ENCODE results near the gene LINGO1.
A peak's percentile ranks its signal among the peaks of the same experiment; 100 is the strongest.

The LINGO1 gene

DNA sequence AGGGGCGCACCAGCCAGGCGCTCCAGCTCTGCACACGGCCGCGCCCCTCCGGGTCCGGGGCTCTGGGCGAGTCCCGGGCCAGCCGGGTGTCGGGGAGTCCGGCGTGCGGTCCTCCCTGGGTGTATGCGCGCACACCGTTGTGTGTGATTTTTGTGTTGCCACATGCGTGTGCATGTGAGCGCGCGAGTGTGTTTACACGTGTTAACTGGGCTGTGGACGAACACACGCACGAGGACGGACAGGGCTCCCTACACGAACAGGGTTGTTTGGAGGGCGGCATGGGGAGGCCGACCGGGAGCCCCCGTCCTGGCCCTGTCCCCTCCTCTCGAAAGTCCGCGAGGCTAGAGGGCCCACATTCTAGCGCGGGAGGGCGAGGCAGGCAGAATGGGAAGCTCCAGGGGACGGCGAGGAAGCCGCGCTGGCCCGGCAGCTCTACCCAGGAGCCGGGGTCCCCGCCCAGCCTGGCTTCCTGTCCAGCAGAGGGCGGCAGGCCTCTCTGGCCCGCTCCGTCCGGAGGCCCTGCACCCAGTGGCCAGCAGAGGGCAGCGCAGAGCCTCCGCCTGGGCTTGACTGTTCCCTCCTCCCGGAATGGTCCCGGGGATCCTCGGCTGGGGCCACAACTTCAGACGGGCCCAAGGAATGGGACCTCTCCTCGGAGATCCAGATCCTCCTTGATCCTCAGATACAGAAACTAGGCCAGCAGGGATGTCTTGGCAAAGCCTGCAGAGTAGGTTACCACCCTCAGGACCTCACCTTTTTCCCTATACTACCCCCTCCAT is 611 bp upstream of the LINGO1 start:
- Mint-ChIP-seq H3K36me3 (ENCODE audit: insufficient read depth) (no peaks in the 10 kb centered on the region), H3K9me3 (no peaks in the 10 kb centered on the region), H3K27ac (no peak overlapping the region), H3K4me3 (peak overlapping the region; percentile 59 to 71), H3K4me1 (ENCODE audit: low read depth in 2 of 2) (peaks cover 8% of the 10 kb centered on the region in 2 donors), H3K27me3 (peaks cover 48 to 76% of the 10 kb centered on the region in 2 donors)
- DNase-seq (peak; percentile 38 to 49 (median 46)), ATAC-seq (replicated peaks) (peak; percentile 75)

DNA sequence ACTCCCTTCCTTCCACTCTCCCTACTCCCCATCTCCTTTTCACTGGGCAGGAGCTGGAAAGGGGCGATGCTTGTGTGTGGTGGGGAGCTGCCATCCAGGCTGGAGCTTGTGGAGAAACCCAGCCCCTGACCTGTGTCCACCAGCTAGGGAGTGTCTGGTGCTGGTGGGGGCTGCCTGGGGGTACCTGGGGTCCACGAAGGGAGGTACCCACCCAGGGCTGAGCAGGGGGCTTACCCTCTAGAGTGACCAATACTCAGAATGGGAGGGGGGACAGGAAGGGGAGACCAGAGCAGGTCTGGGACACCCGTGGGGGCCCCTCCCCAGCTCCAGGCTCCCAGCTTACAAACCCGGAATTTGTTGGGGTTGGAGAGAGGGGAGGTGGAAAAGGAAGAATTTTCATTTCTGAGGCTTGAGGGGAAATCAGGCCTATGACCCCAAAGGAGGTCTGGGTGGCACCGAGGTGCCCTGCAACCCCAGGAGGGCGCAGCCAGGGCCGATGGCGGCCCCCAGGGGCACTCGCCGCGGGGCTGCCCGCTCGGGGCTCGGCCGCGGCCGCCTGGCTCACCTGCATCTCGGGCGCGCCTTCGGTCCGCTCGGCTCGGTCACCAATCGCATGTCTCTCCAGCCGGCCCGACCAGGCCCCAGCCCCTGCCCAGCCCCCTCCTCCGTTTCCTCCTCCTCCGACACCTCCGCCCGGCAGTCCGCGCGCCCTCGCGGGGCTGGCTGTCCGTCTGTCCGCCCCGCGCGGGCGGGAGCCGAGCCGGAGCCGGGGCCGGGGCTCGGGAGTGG is 773 bp downstream of the LINGO1 start:
- ATAC-seq (replicated peaks) (no peak), DNase-seq (no peak)
- Mint-ChIP-seq H3K36me3 (ENCODE audit: insufficient read depth) (no peaks in the 10 kb centered on the region), H3K4me3 (peak overlapping the region; percentile 37 to 60), H3K9me3 (no peaks in the 10 kb centered on the region), H3K27ac (no peak overlapping the region), H3K4me1 (ENCODE audit: low read depth in 2 of 2) (peaks cover 8% of the 10 kb centered on the region in 2 donors), H3K27me3 (peaks cover 42 to 72% of the 10 kb centered on the region in 2 donors)

DNA sequence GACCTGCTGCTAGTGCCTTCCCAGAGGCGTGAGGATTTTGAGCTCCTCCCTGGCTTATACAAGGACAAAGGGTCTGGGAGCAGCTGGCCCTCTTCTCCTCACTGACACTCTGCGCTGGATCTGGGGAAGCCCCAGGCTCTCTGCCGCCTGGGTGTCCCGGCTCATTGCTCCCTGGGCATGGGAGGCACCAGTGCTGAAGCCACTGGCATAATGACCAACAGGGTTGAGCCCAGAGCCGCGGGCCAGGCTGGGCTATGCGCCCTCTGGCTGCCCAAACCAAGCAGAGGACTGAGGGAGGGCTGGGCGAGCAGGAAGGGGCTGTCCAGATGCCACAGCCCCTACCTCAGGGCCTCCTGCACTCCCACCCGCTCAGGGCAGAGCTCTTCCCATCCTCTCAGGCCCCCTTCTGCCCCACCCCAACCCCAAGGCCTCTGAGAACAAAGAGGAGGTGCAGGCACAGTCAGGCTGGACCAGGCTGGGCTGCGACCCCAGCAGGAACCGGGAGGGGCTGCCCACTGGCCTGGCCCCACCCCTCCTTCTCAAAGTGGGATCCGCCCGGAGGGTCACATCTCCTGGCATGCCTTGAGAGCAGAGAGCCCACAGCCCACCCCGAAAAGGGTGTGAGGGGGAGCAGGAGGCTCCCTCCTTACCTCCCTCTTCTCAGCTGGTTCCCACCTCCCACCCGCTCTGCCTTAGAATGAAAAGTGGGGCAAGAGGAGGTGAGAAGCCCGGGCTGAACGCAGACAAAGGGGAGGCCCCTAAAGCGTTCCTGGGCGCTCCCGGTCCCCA is 1.6 kb downstream of the LINGO1 start:
- Mint-ChIP-seq H3K27ac (no peak overlapping the region), H3K27me3 (peaks cover 43 to 70% of the 10 kb centered on the region in 2 donors), H3K9me3 (no peaks in the 10 kb centered on the region), H3K4me3 (peak overlapping the region; percentile 37 to 60), H3K4me1 (ENCODE audit: low read depth in 2 of 2) (peaks cover 8% of the 10 kb centered on the region in 2 donors), H3K36me3 (ENCODE audit: insufficient read depth) (no peaks in the 10 kb centered on the region)
- DNase-seq: no peak
- ATAC-seq (replicated peaks): no peak

DNA sequence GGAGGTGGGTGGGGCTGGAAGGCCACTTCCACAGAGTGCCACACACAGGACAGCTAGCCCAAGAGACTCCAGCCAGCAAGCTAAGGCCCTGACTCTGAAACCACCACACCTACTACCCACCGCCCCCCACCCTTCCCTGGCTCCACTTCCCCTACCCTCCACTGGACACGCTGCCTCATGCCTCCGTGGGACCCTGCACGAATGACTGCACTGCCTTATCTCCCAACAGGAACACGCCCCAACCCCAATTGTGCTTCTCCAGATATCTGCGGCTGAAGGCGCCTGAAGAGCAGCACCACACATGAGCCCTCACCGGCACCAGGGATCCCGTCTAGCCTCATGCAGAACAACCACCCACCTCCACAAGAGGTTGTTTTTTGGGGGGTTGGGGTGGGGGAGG is 2.7 kb downstream of the LINGO1 start:
- Mint-ChIP-seq H3K9me3 (no peaks in the 10 kb centered on the region), H3K27me3 (peaks cover 34 to 65% of the 10 kb centered on the region in 2 donors), H3K4me3 (no peak overlapping the region), H3K36me3 (ENCODE audit: insufficient read depth) (no peaks in the 10 kb centered on the region), H3K4me1 (ENCODE audit: low read depth in 2 of 2) (peaks cover 8% of the 10 kb centered on the region in 2 donors), H3K27ac (no peak overlapping the region)
- ATAC-seq (replicated peaks) (no peak), DNase-seq (no peak)

DNA sequence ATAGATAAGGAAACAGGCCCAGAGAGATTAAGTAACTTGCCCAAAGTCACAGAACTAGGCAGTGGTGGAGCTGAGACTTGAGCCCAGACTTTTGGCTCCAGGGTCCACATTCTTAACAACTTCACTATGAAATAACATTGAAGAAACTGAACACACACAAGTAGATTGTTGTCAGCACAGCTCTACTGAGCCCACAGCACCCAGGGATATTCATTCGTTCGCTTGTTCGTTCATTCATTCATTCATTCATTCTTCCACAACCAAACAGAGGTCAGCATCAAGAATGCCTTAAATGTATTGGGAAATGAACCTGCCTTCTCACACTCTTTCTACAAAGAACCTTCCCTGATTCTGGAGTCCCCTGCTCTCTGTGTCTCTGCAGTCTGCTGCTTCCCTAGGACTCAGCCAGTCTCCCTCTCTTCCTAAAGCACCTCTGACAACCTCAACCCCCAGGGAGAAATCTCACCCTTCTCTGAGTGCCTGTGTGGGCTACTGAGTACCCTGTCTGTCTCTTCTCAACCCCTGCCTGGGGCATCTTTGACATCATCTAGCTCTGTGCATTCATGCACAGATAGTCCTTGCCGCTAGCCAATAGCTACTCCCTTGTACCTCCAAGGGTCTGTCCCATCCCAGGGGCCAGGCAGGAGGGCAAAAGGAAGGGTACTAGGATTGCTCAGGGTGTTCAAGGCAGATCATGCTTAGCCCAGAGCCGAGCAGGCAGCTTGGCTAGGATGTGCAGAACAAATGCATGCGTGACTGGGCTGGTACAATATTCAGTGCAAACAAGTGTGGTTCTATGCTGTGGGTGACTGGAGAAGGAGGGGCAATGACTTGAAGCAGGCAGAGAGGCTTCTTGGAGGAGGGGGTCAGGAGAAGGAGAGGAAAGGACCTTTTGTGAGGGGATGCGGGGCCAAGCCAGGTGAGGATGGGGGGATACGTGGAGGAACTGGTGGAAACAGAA is 3.4 kb downstream of the LINGO1 start:
- H3K27ac Mint-ChIP-seq: no peak overlapping the region
- no peak overlapping the region for H3K4me3 Mint-ChIP-seq

DNA sequence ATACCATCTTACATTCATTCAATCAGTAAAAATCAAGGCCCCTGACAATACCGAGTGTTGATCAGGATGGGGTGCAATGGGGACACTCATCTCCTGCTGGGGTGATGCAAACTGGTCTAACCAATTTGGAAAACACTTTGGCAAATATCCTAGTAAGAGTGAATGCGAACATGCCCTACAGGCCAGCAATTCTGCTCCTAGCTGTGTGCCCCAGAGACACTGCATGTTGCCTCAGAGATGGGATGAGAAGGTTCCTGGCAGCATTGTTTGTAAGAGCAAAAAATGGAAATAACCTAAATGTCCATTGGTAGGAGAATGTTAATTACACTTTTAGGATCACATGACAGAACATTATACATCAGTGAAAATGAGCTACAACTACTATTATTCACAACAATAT is 4.7 kb downstream of the LINGO1 start:
- Mint-ChIP-seq H3K4me1 (ENCODE audit: low read depth in 2 of 2) (peaks cover 0 to under 1% of the 10 kb centered on the region in 2 donors), H3K27me3 (peaks cover 31 to 54% of the 10 kb centered on the region in 2 donors), H3K27ac (no peak overlapping the region), H3K36me3 (ENCODE audit: insufficient read depth) (no peaks in the 10 kb centered on the region), H3K4me3 (no peak overlapping the region), H3K9me3 (no peaks in the 10 kb centered on the region)
- ATAC-seq (replicated peaks) (no peak), DNase-seq (no peak)

More for the DNA sequence above, 3.4 kb downstream of the LINGO1 start:
- Mint-ChIP-seq H3K36me3 (ENCODE audit: insufficient read depth) (no peaks in the 10 kb centered on the region), H3K27me3 (peaks cover 32 to 64% of the 10 kb centered on the region in 2 donors), H3K4me1 (ENCODE audit: low read depth in 2 of 2) (peaks cover 8% of the 10 kb centered on the region in 2 donors), H3K9me3 (no peaks in the 10 kb centered on the region)
- ATAC-seq (replicated peaks): no peak
- no peak for DNase-seq

DNA sequence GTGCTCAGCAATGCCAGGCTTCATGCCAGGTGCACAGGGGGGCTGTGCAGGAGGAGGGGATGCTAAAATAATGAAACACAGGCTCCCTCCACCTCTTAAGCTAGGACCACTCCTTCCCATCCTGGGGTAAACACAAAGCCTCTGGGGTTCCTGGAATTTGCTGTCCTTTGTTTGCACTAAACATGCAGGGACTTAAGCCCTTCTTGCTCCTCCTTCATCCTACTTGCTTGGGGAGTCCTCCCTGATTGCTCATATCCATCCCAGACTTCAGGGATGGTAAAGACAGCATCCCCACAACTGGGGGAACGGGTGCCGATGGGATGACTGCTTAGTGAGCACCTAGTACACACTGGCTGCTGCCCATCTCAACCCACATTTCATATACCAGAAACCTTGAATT is 5.1 kb downstream of the LINGO1 start:
- no peak for ATAC-seq (replicated peaks)
- no peaks in the 10 kb centered on the region for H3K36me3 Mint-ChIP-seq (ENCODE audit: insufficient read depth)
- no peak overlapping the region for H3K4me3 Mint-ChIP-seq
- no peak for DNase-seq
- no peak overlapping the region for H3K27ac Mint-ChIP-seq
- H3K4me1 Mint-ChIP-seq (ENCODE audit: low read depth in 2 of 2): peaks cover 0 to 2% of the 10 kb centered on the region in 2 donors
- no peaks in the 10 kb centered on the region for H3K9me3 Mint-ChIP-seq
- peaks cover 31 to 58% of the 10 kb centered on the region in 2 donors for H3K27me3 Mint-ChIP-seq

DNA sequence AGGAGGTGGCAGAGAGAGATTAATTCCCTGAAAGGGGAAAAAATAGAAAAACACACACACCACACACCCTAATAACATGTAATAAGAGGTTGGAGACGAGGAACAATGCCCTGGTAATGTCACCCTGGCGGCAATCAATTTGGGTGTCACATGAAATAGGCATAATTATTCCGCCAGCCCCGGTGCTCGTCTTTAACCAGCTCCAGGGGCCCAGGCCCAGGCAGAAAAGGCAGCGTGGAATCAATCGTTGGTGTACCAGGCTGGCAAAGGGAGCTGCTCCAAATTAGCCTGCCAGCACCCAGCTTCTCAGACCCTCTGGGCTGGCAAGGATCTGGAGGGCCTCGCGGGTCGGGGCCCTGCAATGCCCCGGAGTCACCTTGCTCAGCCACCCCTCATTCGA is 5.6 kb downstream of the LINGO1 start:
- Mint-ChIP-seq H3K4me1 (ENCODE audit: low read depth in 2 of 2) (peaks cover 0 to 2% of the 10 kb centered on the region in 2 donors), H3K9me3 (no peaks in the 10 kb centered on the region), H3K27ac (no peak overlapping the region), H3K4me3 (no peak overlapping the region), H3K27me3 (peaks cover 33 to 63% of the 10 kb centered on the region in 2 donors), H3K36me3 (ENCODE audit: insufficient read depth) (no peaks in the 10 kb centered on the region)
- ATAC-seq (replicated peaks) (no peak), DNase-seq (no peak)

DNA sequence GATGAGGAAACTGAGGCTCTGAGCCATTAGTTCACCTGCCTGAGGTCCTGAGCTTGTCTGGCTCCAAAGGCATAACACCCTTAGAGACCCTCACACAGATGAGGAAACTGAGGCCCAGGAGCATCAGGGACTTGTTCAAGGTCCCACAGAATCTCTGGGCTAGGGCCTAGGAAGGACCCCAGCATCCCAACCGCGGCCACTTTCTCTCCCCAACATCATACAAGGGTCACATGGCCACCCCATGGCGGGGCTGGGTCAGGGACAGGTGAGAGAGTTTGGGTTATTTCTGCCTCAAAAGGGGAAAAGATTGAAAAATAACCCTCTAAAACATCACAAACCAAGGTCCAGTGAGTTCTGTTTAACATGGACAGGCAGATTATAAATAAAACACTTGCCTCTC is 6.7 kb downstream of the LINGO1 start:
- Mint-ChIP-seq H3K4me3 (no peak overlapping the region), H3K4me1 (ENCODE audit: low read depth in 2 of 2) (peaks cover 0 to 2% of the 10 kb centered on the region in 2 donors), H3K27ac (no peak overlapping the region), H3K27me3 (peaks cover 37 to 64% of the 10 kb centered on the region in 2 donors), H3K9me3 (no peaks in the 10 kb centered on the region), H3K36me3 (ENCODE audit: insufficient read depth) (no peaks in the 10 kb centered on the region)
- no peak for ATAC-seq (replicated peaks)
- no peak for DNase-seq

DNA sequence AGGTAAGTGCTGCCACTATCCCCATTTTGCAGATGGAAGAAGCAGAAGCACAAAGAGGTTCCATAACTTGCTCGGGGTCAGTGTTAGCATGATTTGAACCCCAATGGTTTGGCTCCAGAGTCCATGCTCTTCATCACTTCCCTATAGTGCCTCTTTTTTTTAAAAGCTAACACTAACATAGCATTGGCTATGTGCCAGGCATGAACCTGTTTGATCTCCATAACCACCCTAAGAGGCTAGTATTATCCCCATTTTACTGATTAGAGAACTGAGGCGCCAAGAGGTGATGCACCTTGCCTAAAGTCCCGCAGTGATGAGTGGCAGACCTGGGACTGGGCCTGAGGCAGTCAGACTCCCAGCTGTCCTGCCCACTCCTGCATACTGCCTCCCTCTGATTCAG is 7.3 kb downstream of the LINGO1 start:
- ATAC-seq (replicated peaks): no peak
- Mint-ChIP-seq H3K4me1 (ENCODE audit: low read depth in 2 of 2) (peaks cover 0 to 2% of the 10 kb centered on the region in 2 donors), H3K4me3 (no peak overlapping the region), H3K36me3 (ENCODE audit: insufficient read depth) (no peaks in the 10 kb centered on the region), H3K27me3 (peaks cover 36 to 58% of the 10 kb centered on the region in 2 donors), H3K27ac (no peak overlapping the region), H3K9me3 (no peaks in the 10 kb centered on the region)
- DNase-seq: no peak

DNA sequence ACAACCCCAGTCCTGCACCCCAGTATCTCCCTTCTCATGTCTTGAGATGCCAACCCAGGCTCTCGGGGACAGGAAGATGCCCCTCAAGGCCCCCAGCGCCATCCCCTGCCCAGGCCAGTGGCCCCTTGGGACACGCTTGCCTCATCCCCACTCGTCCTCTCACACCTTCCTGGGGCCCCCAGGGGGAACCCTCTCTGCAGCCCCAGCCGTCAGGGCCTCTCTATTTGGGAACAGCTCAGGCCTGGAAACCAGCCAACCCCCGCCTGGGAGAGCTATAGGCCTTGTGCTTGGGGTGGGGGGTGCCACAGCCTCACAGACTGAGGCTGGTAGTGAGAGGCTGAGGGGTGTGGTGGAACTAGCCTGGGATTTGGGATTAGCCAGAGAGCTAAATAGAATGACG is 7.8 kb downstream of the LINGO1 start:
- no peak overlapping the region for H3K4me3 Mint-ChIP-seq
- DNase-seq (no peak), ATAC-seq (replicated peaks) (no peak)
- H3K36me3 Mint-ChIP-seq (ENCODE audit: insufficient read depth): no peaks in the 10 kb centered on the region
- H3K27ac Mint-ChIP-seq: no peak overlapping the region
- H3K9me3 Mint-ChIP-seq: no peaks in the 10 kb centered on the region
- H3K27me3 Mint-ChIP-seq: peaks cover 30 to 53% of the 10 kb centered on the region in 2 donors
- peaks cover 0 to 2% of the 10 kb centered on the region in 2 donors for H3K4me1 Mint-ChIP-seq (ENCODE audit: low read depth in 2 of 2)

DNA sequence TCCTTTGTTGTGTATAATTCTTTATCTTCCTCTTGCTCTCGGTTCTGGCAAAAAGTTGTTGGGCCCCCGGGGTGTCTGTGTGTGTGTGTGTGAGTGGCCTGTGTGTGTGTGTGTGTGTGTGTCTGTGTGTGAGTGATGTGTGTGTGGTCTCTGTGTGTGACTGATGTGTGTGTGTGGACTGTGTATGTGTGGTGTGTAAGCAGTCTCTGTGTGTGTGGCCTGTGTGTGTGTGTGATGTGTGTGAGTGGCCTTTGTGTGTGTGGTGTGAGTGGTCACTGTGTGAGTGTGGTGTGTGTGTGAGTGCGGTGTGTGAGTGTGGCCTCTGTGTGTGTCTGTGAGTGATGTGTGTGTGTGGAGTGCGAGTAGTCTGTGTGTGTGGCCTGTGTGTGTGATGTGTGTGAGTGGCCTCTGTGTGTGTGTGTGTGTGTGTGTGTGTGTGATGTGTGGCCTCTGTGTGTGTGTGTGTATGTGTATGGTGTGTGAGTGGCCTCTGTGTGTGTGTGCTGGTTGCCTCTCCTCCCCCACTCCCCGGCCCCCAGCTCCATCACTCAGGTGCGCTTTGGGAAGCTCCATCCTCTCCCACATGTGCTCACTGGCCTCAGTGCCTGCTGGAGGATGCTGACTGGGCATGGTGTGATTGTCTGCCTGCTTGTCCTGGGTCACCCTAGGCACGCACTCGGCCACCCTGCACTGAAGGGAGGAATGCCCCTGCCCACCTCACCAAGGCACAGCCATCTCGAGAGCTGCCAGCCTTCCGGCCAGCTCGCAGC is 8.8 kb downstream of the LINGO1 start:
- DNase-seq: no peak
- Mint-ChIP-seq H3K27me3 (peaks cover 27 to 53% of the 10 kb centered on the region in 2 donors), H3K36me3 (ENCODE audit: insufficient read depth) (no peaks in the 10 kb centered on the region), H3K27ac (no peak overlapping the region), H3K4me3 (no peak overlapping the region), H3K4me1 (ENCODE audit: low read depth in 2 of 2) (peaks cover 0 to 2% of the 10 kb centered on the region in 2 donors), H3K9me3 (no peaks in the 10 kb centered on the region)
- ATAC-seq (replicated peaks): no peak
